Ovary (tissue), 3 donors: ENCODE measurements around the gene WRNIP1.

Source experiments
- CTCF ChIP-seq, 3 donors: fragments of 450-650 bp in 2 of 3; fragments of 200-600 bp in 1 of 3; IDR thresholded peaks; one replicate each; pipeline versions ENCODE4 v1.5.1 to v1.8.0; 2016 to 2022; ENCODE audit warnings: antibody characterized with exemption in 3 of 3, mild to moderate bottlenecking in 1 of 3
- POLR2A ChIP-seq: fragments of 450-650 bp; IDR thresholded peaks from one replicate; pipeline ENCODE4 v1.6.1; 2017; ENCODE audit warnings: antibody characterized with exemption, mild to moderate bottlenecking, moderate library complexity
- donor health status: DM: no; HTN: no; CAD: no.

- TF ChIP-seq POLR2A = no peak
- TF ChIP-seq CTCF (IDR thresholded peaks at IDR 0.05) = no peak
These were observed 1.8 kb downstream of the WRNIP1 start for GRCh38 chr6:2766767-2767656.
